HepG2 (cell line): ENCODE data around the gene HEATR1. TPM values are rescaled to one million over a fixed set of nuclear protein-coding genes. Genes with fewer than 3 reads are reported as not detected.

Experiments
- CBX5 ChIP-seq: sonication (generic); formaldehyde crosslinking; IDR thresholded peaks from 2 replicates; pipeline ENCODE4 v1.4.0; 2020; ENCODE audit warnings: missing genetic modification reagents, borderline replicate concordance
- CSRNP1 ChIP-seq: sonication (generic); formaldehyde crosslinking; IDR thresholded peaks from 2 replicates; pipeline ENCODE4 v1.8.1; 2023; ENCODE audit warnings: mild to moderate bottlenecking, missing genetic modification reagents
- HOXA9 ChIP-seq: sonication (generic); formaldehyde crosslinking; IDR thresholded peaks from 2 replicates; pipeline ENCODE4 v1.8.1; 2022; ENCODE audit warnings: missing genetic modification reagents, mild to moderate bottlenecking, moderate library complexity, borderline replicate concordance
- KDM2A ChIP-seq: sonication (generic); formaldehyde crosslinking; IDR thresholded peaks from 2 replicates; pipeline ENCODE4 v1.4.0; 2020; ENCODE audit warnings: low read depth, missing genetic modification reagents, borderline replicate concordance
- KLF13 ChIP-seq: sonication (generic); formaldehyde crosslinking; IDR thresholded peaks from 2 replicates; pipeline ENCODE4 v1.4.0; 2020; ENCODE audit warnings: mild to moderate bottlenecking, missing genetic modification reagents
- MAX ChIP-seq: IDR thresholded peaks from 2 replicates; pipeline ENCODE4 v1.6.1; 2012; ENCODE audit warnings: inconsistent platforms
- NCOA2 ChIP-seq: sonication (generic); formaldehyde crosslinking; IDR thresholded peaks from 2 replicates; pipeline ENCODE4 v1.8.0; 2022; ENCODE audit warnings: inconsistent platforms
- RNF2 ChIP-seq: fragments of 450-650 bp; conservative IDR thresholded peaks from 2 replicates; pipeline ENCODE4 v1.6.1; 2016; ENCODE audit warnings: low read depth
- SPEN ChIP-seq: sonication (generic); formaldehyde crosslinking; IDR thresholded peaks from 2 replicates; pipeline ENCODE4 v1.5.1; 2020; ENCODE audit warnings: low read depth, mild to moderate bottlenecking, missing genetic modification reagents
- TEAD2 ChIP-seq: sonication (generic); formaldehyde crosslinking; IDR thresholded peaks from 2 replicates; pipeline ENCODE4 v1.9.0; 2021; ENCODE audit warnings: missing genetic modification reagents
- THAP9 ChIP-seq: sonication (generic); formaldehyde crosslinking; IDR thresholded peaks from 2 replicates; pipeline ENCODE4; 2020; ENCODE audit warnings: missing genetic modification reagents, mild to moderate bottlenecking, borderline replicate concordance
- USF2 ChIP-seq, 2 experiments: sonication (generic) in 1 of 2; formaldehyde crosslinking in 1 of 2; IDR thresholded peaks; 2 replicates each; pipeline versions ENCODE4 v1.5.1 to v1.6.1; 2011 to 2020; ENCODE audit warnings: borderline replicate concordance in 1 of 2, low read depth in 1 of 2, low read length in 1 of 2, mild to moderate bottlenecking in 1 of 2, missing genetic modification reagents in 1 of 2, moderate library complexity in 1 of 2
- ZBTB10 ChIP-seq: sonication (generic); formaldehyde crosslinking; IDR thresholded peaks from 2 replicates; pipeline ENCODE4 v1.4.0; 2020; ENCODE audit warnings: missing genetic modification reagents, borderline replicate concordance
- ZNF160 ChIP-seq: sonication (generic); formaldehyde crosslinking; IDR thresholded peaks from 2 replicates; pipeline ENCODE4 v1.8.0; 2022; ENCODE audit warnings: mild to moderate bottlenecking, inconsistent platforms, missing genetic modification reagents
- ZNF569 ChIP-seq: sonication (generic); formaldehyde crosslinking; IDR thresholded peaks from 2 replicates; pipeline ENCODE4 v1.5.0; 2020; ENCODE audit warnings: mild to moderate bottlenecking, missing genetic modification reagents, moderate library complexity, borderline replicate concordance
- ZNF674 ChIP-seq: sonication (generic); formaldehyde crosslinking; IDR thresholded peaks from 2 replicates; pipeline ENCODE4 v1.5.0; 2020; ENCODE audit warnings: low read depth, mild to moderate bottlenecking, missing genetic modification reagents
- ZNF770 ChIP-seq: sonication (generic); formaldehyde crosslinking; IDR thresholded peaks from 2 replicates; pipeline ENCODE4 v1.5.0; 2020; ENCODE audit warnings: mild to moderate bottlenecking, missing genetic modification reagents
- polyA plus RNA-seq, 8 experiments: library from polyadenylated mRNA; depleted of rRNA in 3 of 8; stranded (reverse) in 7 of 8; unstranded in 1 of 8; fragments of >200 nt; fragmentation: Illumina TruSeq in 4 of 8; extraction: Trizol in 4 of 8; gene quantifications; 2 replicates each; pipeline versions ENCODE4 v1.2.1 to v1.2.3, GENCODE V29; 2011 to 2016; ENCODE audit warnings: low read depth in 4 of 8, missing spikeins in 1 of 8, mixed read lengths in 1 of 8; ENCODE audit not compliant: insufficient read depth in 1 of 8
- total RNA-seq, 5 experiments: library from RNA; depleted of rRNA; stranded (reverse); fragments of >200 nt; fragmentation: Illumina TruSeq; extraction: Trizol; gene quantifications; 2 replicates each; pipeline ENCODE4 v1.2.3, GENCODE V29; 2016; ENCODE audit warnings: low read depth in 1 of 5

Gene HEATR1
- total and polyA plus RNA-seq, 2 of the 13 experiments (the other 11 are each of a cell fraction or from before 2014, with no cell fraction given): 10.2 to 45.8 TPM

- TF ChIP-seq ZNF569 (no peak), ZBTB10 (CRISPR knock-in tag) (no peak), HOXA9 (CRISPR knock-in tag) (no peak), CBX5 (CRISPR knock-in tag) (no peak), KLF13 (no peak), USF2 (IDR thresholded peaks at IDR 0.05; ENCODE audit: low read depth, low read length) (no peak), USF2 (CRISPR knock-in tag; IDR thresholded peaks at IDR 0.05; ENCODE audit: borderline replicate concordance) (no peak), TEAD2 (no peak), MAX (peak; percentile 75), KDM2A (CRISPR knock-in tag) (no peak), THAP9 (no peak), ZNF160 (CRISPR knock-in tag) (no peak), RNF2 (no peak), SPEN (CRISPR knock-in tag) (peak; percentile 27; the same call in 1 of the 2 replicates), ZNF674 (CRISPR knock-in tag) (no peak), CSRNP1 (CRISPR knock-in tag) (no peak), ZNF770 (no peak), NCOA2 (CRISPR knock-in tag) (no peak)
These were observed 88.8 kb downstream of the HEATR1 start (continued) for GRCh38 chr1:236515443-236515958.
